GM13976 (cell line): ENCODE measurements around the gene SP110.
"Not testable (repeated sequence)": the region's sequence is repeated elsewhere in the genome, so short reads cannot be mapped to it uniquely, and the experiment has no call there.

Experiments used
- DNase-seq: peaks from one replicate; pipeline ENCODE4 v3.0.0; 2012; ENCODE audit warnings: low spot score
- CTCF ChIP-seq: IDR thresholded peaks from 2 replicates; pipeline ENCODE4 v1.5.1; 2012; ENCODE audit warnings: borderline replicate concordance, mild to moderate bottlenecking; ENCODE audit not compliant: insufficient read depth; ENCODE audit errors: extremely low read depth, missing control alignments, control extremely low read depth
- in situ Hi-C: fragments of 300-500 bp; cut with MboI; formaldehyde crosslinking; loops from one replicate; pipeline ENCODE4 v1.12.0; 2022; ENCODE audit warnings: low sequenced_read_pairs, mixed read lengths, inconsistent platforms; ENCODE audit not compliant: unreplicated experiment

The SP110 gene

GRCh38 chr2:230226051-230226551, 6.3 kb upstream of the SP110 start:
- DNase-seq, result peak; percentile 46
- no peak for TF ChIP-seq CTCF
- in situ Hi-C loops, result no loop called here

DNA sequence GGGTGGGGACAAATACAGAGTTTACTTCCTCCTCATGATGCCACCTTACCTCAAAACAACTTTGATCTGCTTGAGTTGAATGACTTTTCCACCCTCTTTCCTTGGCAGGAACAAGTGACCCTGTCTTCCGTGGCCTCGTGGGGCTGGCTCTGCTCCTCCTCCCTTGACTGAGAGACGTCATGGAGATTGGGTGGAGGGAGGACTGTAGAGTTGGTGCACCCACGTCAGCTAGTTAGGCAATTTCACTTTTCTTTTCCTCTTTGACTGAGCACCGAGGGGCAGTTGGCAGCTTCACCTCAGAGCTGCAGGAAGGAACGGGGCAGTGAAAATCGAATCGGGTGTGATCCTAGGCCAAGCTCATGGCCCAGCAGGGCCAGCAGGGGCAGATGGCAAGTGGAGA, 5.7 kb upstream of the SP110 start, which contains the start of gene SP140:
SP140 (plus strand) TSS at position 251 of the 400 bp plus-strand sequence; CDS start at position 360, 109 bp downstream.
- in situ Hi-C loops, result no loop called here
- DNase-seq, result peak; percentile 59
- no peak for TF ChIP-seq CTCF

DNA sequence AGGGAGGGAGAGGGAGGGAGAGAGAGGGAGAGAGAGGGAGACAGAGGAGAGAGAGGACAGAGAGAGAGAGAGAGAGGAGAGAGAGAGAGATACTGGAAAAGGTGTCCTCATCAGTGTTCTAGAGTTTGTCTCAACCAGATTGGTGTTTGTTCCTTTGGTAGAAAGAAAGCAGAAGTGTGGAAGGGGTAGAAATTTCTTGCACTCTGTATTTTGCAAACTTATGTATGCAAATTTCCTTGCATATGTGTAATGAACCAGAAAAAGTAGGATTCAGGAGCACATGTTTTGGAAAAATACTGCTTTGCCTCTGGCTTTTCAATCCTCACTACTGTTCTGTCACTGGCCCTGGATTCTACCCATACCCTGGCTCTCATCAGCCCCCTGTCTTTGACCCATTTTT, 4.7 kb upstream of the SP110 start:
- in situ Hi-C loops, result no loop called here
- TF ChIP-seq CTCF, result no peak
- no peak for DNase-seq

DNA sequence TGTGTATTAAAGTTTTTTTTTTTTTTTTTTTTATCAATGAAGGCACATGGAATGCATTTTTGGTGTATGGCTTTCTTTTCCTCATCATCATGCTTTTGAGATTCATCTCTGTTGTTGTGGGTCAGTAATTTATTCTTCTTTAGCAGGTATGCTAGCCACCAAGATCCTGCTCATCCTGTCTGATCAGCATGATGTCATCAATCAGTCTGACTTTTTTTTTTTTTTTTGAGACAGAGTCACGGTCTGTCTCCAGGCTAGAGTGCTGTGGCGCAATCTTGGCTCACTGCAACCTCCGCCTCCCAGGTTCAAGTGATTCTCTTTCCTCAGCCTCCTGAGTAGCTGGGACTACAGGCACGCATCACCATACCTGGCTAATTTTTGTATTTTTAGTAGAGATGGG, 3.0 kb upstream of the SP110 start:
- in situ Hi-C loops, DNase-seq: not testable (repeated sequence)

- in situ Hi-C loops, result no loop called here
- TF ChIP-seq CTCF, result no peak
- no peak for DNase-seq
Observed at GRCh38 chr2:230221493-230221892, 1.7 kb upstream of the SP110 start.

GRCh38 chr2:230220347-230220969, 674 bp upstream of the SP110 start:
- TF ChIP-seq CTCF, result no peak
- DNase-seq, result no peak
- in situ Hi-C loops, result no loop called here

DNA sequence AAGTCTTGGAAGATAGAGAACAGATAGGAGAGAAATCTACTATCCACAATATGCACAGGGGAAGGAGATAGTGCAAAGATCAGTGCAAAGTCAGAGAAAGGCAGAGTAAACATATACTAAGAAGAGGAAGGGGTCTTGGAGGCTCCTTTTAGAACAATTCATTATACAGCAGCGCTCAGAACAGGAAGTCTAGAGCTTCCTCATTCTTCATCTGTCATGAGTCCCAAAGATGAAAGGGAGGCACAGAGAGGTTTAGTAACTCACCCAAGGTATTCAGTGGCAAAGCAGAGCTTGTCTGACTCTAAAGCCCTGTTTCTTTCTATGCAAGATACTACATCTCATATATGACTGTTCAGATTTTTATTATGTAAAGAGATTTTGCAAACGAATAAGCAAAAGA, 1.4 kb downstream of the SP110 start:
- no peak for TF ChIP-seq CTCF
- in situ Hi-C loops, result no loop called here
- no peak for DNase-seq
